ENCODE data around the gene BIK.
"Not testable (repeated sequence)": the region's sequence is repeated elsewhere in the genome, so short reads cannot be mapped to it uniquely, and the experiment has no call there.

BIK gene

GRCh38 chr22:43129426-43130425 lies 19.2 kb downstream of the BIK start:
- Histone ChIP-seq H3K9ac (ENCODE audit: low read length) (no peak overlapping the region), H3K36me3 (ENCODE audit: control insufficient read depth, insufficient read depth, low read length) (peaks cover 6% of the 10 kb centered on the region), H3K27me3 (ENCODE audit: control insufficient read depth, insufficient read depth, low read length) (no peaks in the 10 kb centered on the region), H3K4me3 (ENCODE audit: low read length) (no peak overlapping the region), H3K4me1 (ENCODE audit: control insufficient read depth, insufficient read depth, low read length) (peaks cover 44% of the 10 kb centered on the region), H3K9me3 (ENCODE audit: control insufficient read depth, low read length) (no peaks in the 10 kb centered on the region)

- peaks cover 12% of the 10 kb centered on the region for H3K36me3 ChIP-seq (ENCODE audit: control insufficient read depth, insufficient read depth, low read length)
- peaks cover 41% of the 10 kb centered on the region for H3K4me1 ChIP-seq (ENCODE audit: control insufficient read depth, insufficient read depth, low read length)
- no peak overlapping the region for H3K9ac ChIP-seq (ENCODE audit: low read length)
- H3K27me3 ChIP-seq (ENCODE audit: control insufficient read depth, insufficient read depth, low read length) = no peaks in the 10 kb centered on the region
- no peak overlapping the region for H3K4me3 ChIP-seq (ENCODE audit: low read length)
- H3K9me3 ChIP-seq (ENCODE audit: control insufficient read depth, low read length) = no peaks in the 10 kb centered on the region
Measured at GRCh38 chr22:43131773-43132501, 21.4 kb downstream of the BIK start.

- Histone ChIP-seq H3K36me3 (ENCODE audit: control insufficient read depth, insufficient read depth, low read length) (peaks cover 20% of the 10 kb centered on the region), H3K9ac (ENCODE audit: low read length) (no peak overlapping the region), H3K4me3 (ENCODE audit: low read length) (no peak overlapping the region), H3K27me3 (ENCODE audit: control insufficient read depth, insufficient read depth, low read length) (no peaks in the 10 kb centered on the region), H3K4me1 (ENCODE audit: control insufficient read depth, insufficient read depth, low read length) (peaks cover 26% of the 10 kb centered on the region), H3K9me3 (ENCODE audit: control insufficient read depth, low read length) (no peaks in the 10 kb centered on the region)
Measured at GRCh38 chr22:43133401-43133800, 22.9 kb downstream of the BIK start.

- Histone ChIP-seq H3K4me1 (ENCODE audit: control insufficient read depth, insufficient read depth, low read length) (peaks cover 15% of the 10 kb centered on the region), H3K27me3 (ENCODE audit: control insufficient read depth, insufficient read depth, low read length) (no peaks in the 10 kb centered on the region), H3K36me3 (ENCODE audit: control insufficient read depth, insufficient read depth, low read length) (peaks cover 23% of the 10 kb centered on the region), H3K4me3 (ENCODE audit: low read length) (no peak overlapping the region), H3K9ac (ENCODE audit: low read length) (no peak overlapping the region), H3K9me3 (ENCODE audit: control insufficient read depth, low read length) (no peaks in the 10 kb centered on the region)
Measured at GRCh38 chr22:43134553-43134952, 24.0 kb downstream of the BIK start.

- Histone ChIP-seq H3K27me3 (ENCODE audit: control insufficient read depth, insufficient read depth, low read length) (no peaks in the 10 kb centered on the region), H3K9me3 (ENCODE audit: control insufficient read depth, low read length) (no peaks in the 10 kb centered on the region), H3K9ac (ENCODE audit: low read length) (no peak overlapping the region), H3K36me3 (ENCODE audit: control insufficient read depth, insufficient read depth, low read length) (peaks cover 23% of the 10 kb centered on the region), H3K4me3 (ENCODE audit: low read length) (no peak overlapping the region), H3K4me1 (ENCODE audit: control insufficient read depth, insufficient read depth, low read length) (peaks cover 9% of the 10 kb centered on the region)
Measured at GRCh38 chr22:43135565-43135964, 25.0 kb downstream of the BIK start.

GRCh38 chr22:43136255-43136654 lies 25.7 kb downstream of the BIK start:
- Histone ChIP-seq H3K4me1 (ENCODE audit: control insufficient read depth, insufficient read depth, low read length) (peaks cover 9% of the 10 kb centered on the region), H3K4me3 (ENCODE audit: low read length) (no peak overlapping the region), H3K9ac (ENCODE audit: low read length) (no peak overlapping the region), H3K27me3 (ENCODE audit: control insufficient read depth, insufficient read depth, low read length) (no peaks in the 10 kb centered on the region), H3K9me3 (ENCODE audit: control insufficient read depth, low read length) (no peaks in the 10 kb centered on the region), H3K36me3 (ENCODE audit: control insufficient read depth, insufficient read depth, low read length) (peaks cover 23% of the 10 kb centered on the region)

GRCh38 chr22:43136801-43137200 lies 26.3 kb downstream of the BIK start:
- H3K9ac ChIP-seq (ENCODE audit: low read length) = no peak overlapping the region
- H3K4me1 ChIP-seq (ENCODE audit: control insufficient read depth, insufficient read depth, low read length) = peaks cover 9% of the 10 kb centered on the region
- no peak overlapping the region for H3K4me3 ChIP-seq (ENCODE audit: low read length)
- no peaks in the 10 kb centered on the region for H3K9me3 ChIP-seq (ENCODE audit: control insufficient read depth, low read length)
- H3K36me3 ChIP-seq (ENCODE audit: control insufficient read depth, insufficient read depth, low read length) = peaks cover 23% of the 10 kb centered on the region
- no peaks in the 10 kb centered on the region for H3K27me3 ChIP-seq (ENCODE audit: control insufficient read depth, insufficient read depth, low read length)

- Histone ChIP-seq H3K27me3 (ENCODE audit: control insufficient read depth, insufficient read depth, low read length) (no peaks in the 10 kb centered on the region), H3K4me3 (ENCODE audit: low read length) (peak within 1 kb of the TSS; percentile 62), H3K9ac (ENCODE audit: low read length) (peak within 1 kb of the TSS; percentile 67), H3K36me3 (ENCODE audit: control insufficient read depth, insufficient read depth, low read length) (peaks cover 6% of the 10 kb centered on the region), H3K9me3 (ENCODE audit: control insufficient read depth, low read length) (no peaks in the 10 kb centered on the region), H3K4me1 (ENCODE audit: control insufficient read depth, insufficient read depth, low read length) (peaks cover 6% of the 10 kb centered on the region)
Measured at GRCh38 chr22:43142880-43143562, 32.5 kb downstream of the BIK start, which contains the start of gene MCAT. Gene MCAT (minus strand): TSS chr22:43143398. CDS start chr22:43143348, 50 bp downstream.

GRCh38 chr22:43144949-43145348 lies 34.4 kb downstream of the BIK start:
- Histone ChIP-seq H3K36me3 (ENCODE audit: control insufficient read depth, insufficient read depth, low read length) (no peaks in the 10 kb centered on the region), H3K9ac (ENCODE audit: low read length) (no peak overlapping the region), H3K9me3 (ENCODE audit: control insufficient read depth, low read length) (no peaks in the 10 kb centered on the region), H3K27me3 (ENCODE audit: control insufficient read depth, insufficient read depth, low read length) (no peaks in the 10 kb centered on the region), H3K4me3 (ENCODE audit: low read length) (no peak overlapping the region), H3K4me1 (ENCODE audit: control insufficient read depth, insufficient read depth, low read length) (peaks cover 6% of the 10 kb centered on the region)

- not testable (repeated sequence) for H3K4me1 ChIP-seq (ENCODE audit: control insufficient read depth, insufficient read depth, low read length); H3K36me3 ChIP-seq (ENCODE audit: control insufficient read depth, insufficient read depth, low read length); H3K27me3 ChIP-seq (ENCODE audit: control insufficient read depth, insufficient read depth, low read length); H3K9ac ChIP-seq (ENCODE audit: low read length); H3K9me3 ChIP-seq (ENCODE audit: control insufficient read depth, low read length); H3K4me3 ChIP-seq (ENCODE audit: low read length)
Measured at GRCh38 chr22:43145371-43145770, 34.8 kb downstream of the BIK start.

GRCh38 chr22:43146332-43146731 lies 35.8 kb downstream of the BIK start:
- H3K4me3 ChIP-seq (ENCODE audit: low read length); H3K9ac ChIP-seq (ENCODE audit: low read length); H3K27me3 ChIP-seq (ENCODE audit: control insufficient read depth, insufficient read depth, low read length); H3K9me3 ChIP-seq (ENCODE audit: control insufficient read depth, low read length); H3K36me3 ChIP-seq (ENCODE audit: control insufficient read depth, insufficient read depth, low read length): not testable (repeated sequence)
- H3K4me1 ChIP-seq (ENCODE audit: control insufficient read depth, insufficient read depth, low read length) = peaks cover 12% of the 10 kb centered on the region

GRCh38 chr22:43147821-43148220 lies 37.3 kb downstream of the BIK start:
- H3K4me3 ChIP-seq (ENCODE audit: low read length) = no peak overlapping the region
- no peak overlapping the region for H3K9ac ChIP-seq (ENCODE audit: low read length)
- no peaks in the 10 kb centered on the region for H3K36me3 ChIP-seq (ENCODE audit: control insufficient read depth, insufficient read depth, low read length)
- H3K4me1 ChIP-seq (ENCODE audit: control insufficient read depth, insufficient read depth, low read length) = peaks cover 15% of the 10 kb centered on the region
- H3K27me3 ChIP-seq (ENCODE audit: control insufficient read depth, insufficient read depth, low read length) = no peaks in the 10 kb centered on the region
- H3K9me3 ChIP-seq (ENCODE audit: control insufficient read depth, low read length) = no peaks in the 10 kb centered on the region
